SKM-1 (cell line): ENCODE data around the gene CWC27.

Experiments
- DNase-seq: peaks from one replicate; lab custom pipeline; 2025; ENCODE audit not compliant: unreplicated experiment; lab: John Stamatoyannopoulos, UW

CWC27 gene

DNA sequence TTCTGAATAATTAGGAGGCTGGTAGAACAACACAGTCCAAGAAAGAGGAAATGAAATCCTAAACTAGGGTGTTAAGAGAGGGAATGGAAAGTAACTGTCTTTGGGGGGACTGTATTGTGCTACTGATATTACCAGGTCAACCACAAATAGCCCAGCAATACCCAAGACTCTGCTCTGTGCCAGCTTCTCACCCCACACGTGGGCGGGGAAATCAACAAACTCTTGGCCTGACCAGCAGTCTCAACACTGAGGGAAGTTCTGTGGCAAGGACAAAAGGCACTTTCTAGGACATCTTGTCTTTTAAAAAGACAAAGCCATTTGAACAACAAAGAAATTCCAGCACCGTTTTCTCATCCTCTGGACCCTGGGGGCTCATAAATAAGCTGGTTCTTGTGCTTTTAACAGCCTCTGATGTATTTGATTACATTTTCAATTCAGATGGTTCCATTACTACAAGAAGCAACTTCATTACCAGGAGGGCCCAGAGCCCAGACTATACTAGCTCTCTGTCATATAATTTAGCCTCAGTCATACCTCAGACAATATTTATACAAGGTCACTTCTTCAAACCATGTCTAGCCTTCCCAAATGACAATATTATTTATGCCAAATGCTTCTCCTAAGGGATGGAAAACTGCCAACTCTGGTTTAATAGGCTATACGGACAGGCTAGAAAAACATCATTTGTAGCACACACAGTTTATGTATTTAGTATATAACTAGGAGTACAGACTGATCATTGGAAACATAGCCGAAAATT lies 297.8 kb downstream of the CWC27 start:
- DNase-seq, result no peak

DNA sequence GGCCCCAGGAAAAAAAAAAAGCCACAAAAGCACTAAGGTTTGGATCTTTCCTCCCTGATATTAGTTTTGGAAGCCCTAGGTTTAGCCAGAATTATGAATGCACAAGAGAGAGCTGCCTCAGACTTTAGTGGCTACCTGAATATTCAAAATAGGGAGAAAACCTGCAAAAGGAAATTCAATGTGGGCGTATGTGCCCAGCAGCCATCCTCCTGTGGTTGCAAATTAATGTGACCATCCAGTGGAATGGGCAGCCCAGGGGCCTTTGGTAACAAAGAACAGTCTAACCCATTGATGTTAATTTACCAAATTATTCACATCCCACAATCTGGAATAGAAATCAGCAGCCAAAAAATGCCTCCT lies 298.4 kb downstream of the CWC27 start:
- DNase-seq, result no peak
